Measurements from ENCODE around the gene TOM1L2.

GRCh38 chr17:17946093-17946492 is 26.1 kb downstream of the TOM1L2 start:
- TF ChIP-seq CTCF (IDR thresholded peaks at IDR 0.05) (no peak), POLR2AphosphoS5 (IDR thresholded peaks at IDR 0.05; ENCODE audit: insufficient read depth in 1 of 2, low read depth in 1 of 2) (no peak)
